K562 (cell line): Measurements from ENCODE around the gene POLR3C. TPM values are rescaled to one million over a fixed set of nuclear protein-coding genes. Genes with fewer than 3 reads are reported as not detected.

ENCODE experiments used
- AFF4 ChIP-seq: sonication (generic); formaldehyde crosslinking; IDR thresholded peaks from 2 replicates; pipeline ENCODE4 v1.8.0; 2023; ENCODE audit warnings: mild to moderate bottlenecking, missing genetic modification reagents
- ARID3A ChIP-seq: IDR thresholded peaks from 2 replicates; pipeline ENCODE4 v1.6.1; 2012; ENCODE audit warnings: low read depth, low read length, improper control_type of control experiment, borderline replicate concordance
- FOXJ3 ChIP-seq: sonication (generic); formaldehyde crosslinking; IDR thresholded peaks from 2 replicates; pipeline ENCODE4 v1.4.0; 2020; ENCODE audit warnings: mild to moderate bottlenecking, missing genetic modification reagents
- FUS ChIP-seq: fragments of 200-400 bp; formaldehyde crosslinking; optimal IDR thresholded peaks from 2 replicates; pipeline ENCODE3; 2017; ENCODE audit warnings: low read depth, low read length
- NFIC ChIP-seq: fragments of 450-650 bp; IDR thresholded peaks from 2 replicates; pipeline ENCODE4 v1.6.1; 2017; ENCODE audit warnings: mild to moderate bottlenecking, inconsistent platforms
- NR2F6 ChIP-seq: fragments of 450-650 bp; formaldehyde crosslinking; IDR thresholded peaks from 2 replicates; pipeline ENCODE4 v1.4.0; 2020; ENCODE audit warnings: mild to moderate bottlenecking
- RERE ChIP-seq: sonication (generic); formaldehyde crosslinking; IDR thresholded peaks from 2 replicates; pipeline ENCODE4 v1.8.0; 2023; ENCODE audit warnings: missing genetic modification reagents, mild to moderate bottlenecking, borderline replicate concordance
- SAP30 ChIP-seq: fragments of 200-600 bp; sonication (generic); IDR thresholded peaks from 2 replicates; pipeline ENCODE4 v1.6.1; 2012; ENCODE audit warnings: borderline replicate concordance, low read depth, mild to moderate bottlenecking, moderate library complexity, low read length, control low read depth, inconsistent platforms; ENCODE audit not compliant: insufficient read depth, poor library complexity, severe bottlenecking
- SIN3A ChIP-seq, 2 experiments: fragments of 150-350 bp in 1 of 2; IDR thresholded peaks; 2 replicates each; pipeline ENCODE4 v1.6.1; 2011 to 2016; ENCODE audit warnings: borderline replicate concordance in 2 of 2, low read depth in 2 of 2, low read length in 2 of 2, mild to moderate bottlenecking in 2 of 2, moderate library complexity in 2 of 2; ENCODE audit not compliant: control insufficient read depth in 1 of 2
- TFE3 ChIP-seq: fragments of 450-650 bp; formaldehyde crosslinking; IDR thresholded peaks from 2 replicates; pipeline ENCODE4 v1.4.0; 2020; ENCODE audit warnings: mild to moderate bottlenecking, mixed read lengths
- THAP7 ChIP-seq: fragments of 250-450 bp; sonication (Bioruptor Pico); IDR thresholded peaks from 2 replicates; pipeline ENCODE4 v1.5.0; 2021
- ZBTB17 ChIP-seq: fragments of 450-650 bp; formaldehyde crosslinking; IDR thresholded peaks from 2 replicates; pipeline ENCODE4 v1.4.0; 2020; ENCODE audit warnings: mild to moderate bottlenecking
- ZFP30 ChIP-seq: fragments of 250-450 bp; sonication (Bioruptor Pico); IDR thresholded peaks from 2 replicates; pipeline ENCODE4 v1.8.0; 2022; ENCODE audit warnings: moderate library complexity, mild to moderate bottlenecking, inconsistent platforms, borderline replicate concordance
- polyA plus RNA-seq, 8 experiments: library from polyadenylated mRNA; depleted of rRNA in 4 of 8; stranded (reverse) in 5 of 8; unstranded in 3 of 8; fragments of >200 nt; fragmentation: Nextera tagmentation in 2 of 8; fragmentation: Illumina TruSeq in 1 of 8; extraction: Ambion mirVana in 2 of 8; extraction: Trizol in 1 of 8; gene quantifications; 2 replicates each; pipeline versions ENCODE4 v1.2.1 to v1.2.3, GENCODE V29; 2011 to 2014; ENCODE audit warnings: inconsistent platforms in 1 of 8, missing spikeins in 1 of 8
- total RNA-seq, 7 experiments: library from RNA; depleted of rRNA in 6 of 7; stranded (reverse); fragments of >200 nt in 6 of 7; fragmentation: Illumina TruSeq in 2 of 7; extraction: Trizol in 2 of 7; gene quantifications; 2 replicates each; pipeline versions ENCODE4 v1.2.1 to v1.2.3, GENCODE V29; 2011 to 2021; ENCODE audit warnings: low replicate concordance in 1 of 7

Gene POLR3C
- total and polyA plus RNA-seq, 9 of the 15 experiments (the other 6 are each of a cell fraction or from before 2014, with no cell fraction given): 19.7 to 64.1 (median 45.2) TPM

GRCh38 chr1:145859491-145860023 lies 35.6 kb downstream of the POLR3C start (continued):
- TF ChIP-seq AFF4 (CRISPR knock-in tag) (no peak), NR2F6 (CRISPR knock-in tag) (no peak), NFIC (no peak; the same call in 1 of the 2 replicates), ZBTB17 (CRISPR knock-in tag) (no peak), THAP7 (CRISPR knock-in tag) (no peak), SIN3A (IDR thresholded peaks at IDR 0.05; ENCODE audit: borderline replicate concordance in 2 of 2, control insufficient read depth in 1 of 2, low read depth in 2 of 2, low read length in 2 of 2) (peak; percentile 30 to 61; a peak in 3 of 4 replicates), ARID3A (no peak), FOXJ3 (CRISPR knock-in tag) (no peak), TFE3 (CRISPR knock-in tag) (no peak), SAP30 (no peak), ZFP30 (CRISPR knock-in tag) (no peak), RERE (CRISPR knock-in tag) (no peak), FUS (no peak)
